Colonic mucosa (tissue), 4 donors: ENCODE measurements around the gene LRRK1. TPM values are rescaled to one million over a fixed set of nuclear protein-coding genes. Genes with fewer than 3 reads are reported as not detected.

Source experiments
- DNase-seq: peaks from one replicate; pipeline ENCODE4 v3.0.0-alpha.2; 2020
- H3K27ac ChIP-seq: fragments of 200-600 bp; one replicate; pipeline ENCODE4 v1.8.0; 2021
- H3K27me3 ChIP-seq: fragments of 200-600 bp; one replicate; pipeline ENCODE4 v1.8.0; 2021
- H3K36me3 ChIP-seq: fragments of 200-600 bp; one replicate; pipeline ENCODE4 v1.8.0; 2021
- H3K4me1 ChIP-seq: fragments of 200-600 bp; one replicate; pipeline ENCODE4 v1.8.0; 2021; ENCODE audit warnings: mild to moderate bottlenecking
- H3K4me3 ChIP-seq: fragments of 200-600 bp; one replicate; pipeline ENCODE4 v1.8.0; 2021
- H3K9ac ChIP-seq, 2 donors: one replicate each; pipeline ENCODE4 v1.7.0; 2013; ENCODE audit warnings: control low read depth in 2 of 2, low read depth in 2 of 2, low read length in 2 of 2
- H3K9me3 ChIP-seq: fragments of 200-600 bp; one replicate; pipeline ENCODE4 v1.8.0; 2021
- intact Hi-C: fragments of 100-400 bp; cut with DNase I; formaldehyde crosslinking; loops from one replicate; pipeline ENCODE4 v1.14.1; 2022
- total RNA-seq, 2 donors: library from RNA; stranded (reverse); fragmentation: NEBNext Ultra II Directional in 1 of 2; extraction: Animal tissue kit (Norgen Biotek cat#: 25700) in 1 of 2; gene quantifications; one replicate each; pipeline ENCODE4 v1.2.1, GENCODE V29; 2021
- TF ChIP-seq, protein P1 (sequence below): fragments of 200-600 bp; IDR thresholded peaks from one replicate; pipeline ENCODE4 v1.8.0; 2022; ENCODE audit warnings: antibody characterized with exemption, mild to moderate bottlenecking
- donor health status: healthy.
- donor health status: DM: no; HTN: no; CAD: no.
- donor health status: DM: no; HTN: no; CAD: no.

Gene LRRK1
- total RNA-seq, 2 donors from 2014 or later: 29.6 to 36.0 TPM

GRCh38 chr15:100901702-100902435 is 17.3 kb upstream of the LRRK1 start:
- DNase-seq: no peak
- Histone ChIP-seq H3K9ac (peak overlapping the region in 1 of 2 donors; percentile 56), H3K4me3 (no peak overlapping the region), H3K4me1 (no peaks in the 10 kb centered on the region), H3K36me3 (no peaks in the 10 kb centered on the region), H3K9me3 (no peaks in the 10 kb centered on the region), H3K27me3 (no peaks in the 10 kb centered on the region), H3K27ac (peak overlapping the region; percentile 72)
- intact Hi-C loops: no loop called here
- TF ChIP-seq, protein P1, sequence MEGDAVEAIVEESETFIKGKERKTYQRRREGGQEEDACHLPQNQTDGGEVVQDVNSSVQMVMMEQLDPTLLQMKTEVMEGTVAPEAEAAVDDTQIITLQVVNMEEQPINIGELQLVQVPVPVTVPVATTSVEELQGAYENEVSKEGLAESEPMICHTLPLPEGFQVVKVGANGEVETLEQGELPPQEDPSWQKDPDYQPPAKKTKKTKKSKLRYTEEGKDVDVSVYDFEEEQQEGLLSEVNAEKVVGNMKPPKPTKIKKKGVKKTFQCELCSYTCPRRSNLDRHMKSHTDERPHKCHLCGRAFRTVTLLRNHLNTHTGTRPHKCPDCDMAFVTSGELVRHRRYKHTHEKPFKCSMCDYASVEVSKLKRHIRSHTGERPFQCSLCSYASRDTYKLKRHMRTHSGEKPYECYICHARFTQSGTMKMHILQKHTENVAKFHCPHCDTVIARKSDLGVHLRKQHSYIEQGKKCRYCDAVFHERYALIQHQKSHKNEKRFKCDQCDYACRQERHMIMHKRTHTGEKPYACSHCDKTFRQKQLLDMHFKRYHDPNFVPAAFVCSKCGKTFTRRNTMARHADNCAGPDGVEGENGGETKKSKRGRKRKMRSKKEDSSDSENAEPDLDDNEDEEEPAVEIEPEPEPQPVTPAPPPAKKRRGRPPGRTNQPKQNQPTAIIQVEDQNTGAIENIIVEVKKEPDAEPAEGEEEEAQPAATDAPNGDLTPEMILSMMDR: no peak

DNA sequence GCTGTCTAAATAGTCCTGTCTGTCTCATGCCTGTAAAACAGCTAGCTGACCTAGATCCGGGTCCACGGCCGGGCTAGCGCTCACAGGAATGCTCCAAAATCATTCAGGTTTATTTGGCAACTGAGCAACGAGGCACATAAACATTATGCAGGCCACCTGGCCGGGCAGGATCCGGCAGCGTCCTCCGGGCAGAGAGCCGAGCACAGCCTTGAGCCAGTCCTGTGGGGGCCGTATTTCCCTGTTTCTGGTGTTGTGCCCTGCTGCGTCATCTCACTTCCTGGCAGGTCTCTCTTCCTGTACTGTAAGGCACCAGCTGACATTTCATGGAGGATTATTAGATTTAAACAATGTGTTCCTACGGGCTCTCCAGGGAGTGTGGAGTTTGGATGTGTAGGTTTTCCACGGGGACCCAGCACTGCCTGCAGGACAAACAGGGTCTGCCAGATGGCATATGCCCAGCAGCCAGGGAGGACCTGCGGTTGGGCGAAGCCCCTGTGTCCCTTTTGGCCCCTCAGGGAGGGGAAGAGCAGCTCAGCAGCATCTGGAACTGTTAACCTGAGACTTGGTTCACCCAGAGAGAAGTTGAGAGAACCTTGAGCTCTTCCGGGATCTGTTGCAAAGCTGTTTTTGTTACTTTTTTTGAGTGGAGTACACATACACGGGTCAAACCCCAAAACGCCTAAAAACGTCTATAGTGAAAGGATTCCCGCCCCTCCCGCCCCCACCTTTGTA is 16.6 kb upstream of the LRRK1 start:
- Histone ChIP-seq H3K9me3 (no peaks in the 10 kb centered on the region), H3K27me3 (no peaks in the 10 kb centered on the region), H3K9ac (peak overlapping the region in 1 of 2 donors; percentile 56), H3K4me3 (no peak overlapping the region), H3K4me1 (no peaks in the 10 kb centered on the region), H3K27ac (peak overlapping the region; percentile 72), H3K36me3 (no peaks in the 10 kb centered on the region)
- TF ChIP-seq, protein P1: no peak
- DNase-seq: peak; percentile 82
- intact Hi-C loops: no loop called here

- H3K4me3 ChIP-seq: no peak overlapping the region
Observed at GRCh38 chr15:100903168-100903554, 16.0 kb upstream of the LRRK1 start.

GRCh38 chr15:100905850-100906249 is 13.3 kb upstream of the LRRK1 start:
- DNase-seq: no peak
- Histone ChIP-seq H3K27ac (no peak overlapping the region), H3K4me3 (no peak overlapping the region), H3K9ac (no peak overlapping the region), H3K9me3 (no peaks in the 10 kb centered on the region), H3K4me1 (no peaks in the 10 kb centered on the region), H3K36me3 (no peaks in the 10 kb centered on the region), H3K27me3 (no peaks in the 10 kb centered on the region)
- intact Hi-C loops: no loop called here
- TF ChIP-seq, protein P1: no peak

More at GRCh38 chr15:100903168-100903554, 16.0 kb upstream of the LRRK1 start:
- Histone ChIP-seq H3K9me3 (no peaks in the 10 kb centered on the region), H3K9ac (no peak overlapping the region), H3K27me3 (no peaks in the 10 kb centered on the region), H3K36me3 (no peaks in the 10 kb centered on the region), H3K4me1 (no peaks in the 10 kb centered on the region), H3K27ac (peak overlapping the region; percentile 72)
- no peak for DNase-seq
- intact Hi-C loops: no loop called here
- TF ChIP-seq, protein P1: no peak

- Histone ChIP-seq H3K9me3 (no peaks in the 10 kb centered on the region), H3K4me1 (no peaks in the 10 kb centered on the region), H3K27ac (no peak overlapping the region), H3K4me3 (no peak overlapping the region), H3K36me3 (no peaks in the 10 kb centered on the region), H3K27me3 (no peaks in the 10 kb centered on the region), H3K9ac (no peak overlapping the region)
- TF ChIP-seq, protein P1: no peak
- intact Hi-C loops: no loop called here
- DNase-seq: no peak
Observed at GRCh38 chr15:100908466-100908865, 10.7 kb upstream of the LRRK1 start.
